Large intestine (tissue), 12 donors: ENCODE results near the gene SMIM23. TPM values are rescaled to one million over a fixed set of nuclear protein-coding genes. Genes with fewer than 3 reads are reported as not detected.

Experiments used
- DNase-seq, 2 donors: peaks; one replicate each; pipeline versions ENCODE4 v3.0.0 to v3.0.0-alpha.2; 2013
- H3K27ac ChIP-seq: one replicate; pipeline ENCODE4 v1.5.1; 2013; ENCODE audit warnings: low read length
- H3K27me3 ChIP-seq: 2 replicates; pipeline ENCODE4 v1.6.1; 2013; ENCODE audit warnings: low read length; ENCODE audit not compliant: control insufficient read depth, insufficient read depth
- H3K36me3 ChIP-seq: 2 replicates; pipeline ENCODE4 v1.6.1; 2013; ENCODE audit warnings: low read length; ENCODE audit not compliant: control insufficient read depth, insufficient read depth
- H3K4me1 ChIP-seq: one replicate; pipeline ENCODE4 v1.6.1; 2013; ENCODE audit warnings: low read length; ENCODE audit not compliant: control insufficient read depth, insufficient read depth
- H3K4me3 ChIP-seq: one replicate; pipeline ENCODE4 v1.5.1; 2013; ENCODE audit warnings: low read length
- H3K9me3 ChIP-seq: one replicate; pipeline ENCODE4 v1.6.1; 2013; ENCODE audit warnings: mild to moderate bottlenecking, low read depth, low read length, moderate library complexity; ENCODE audit not compliant: control insufficient read depth
- WGBS: methylation state at CpG from one replicate; pipeline ENCODE4 v1.1.5; 2013; ENCODE audit warnings: low lambda C conversion rate; ENCODE audit not compliant: insufficient coverage; 5-methylcytosine and 5-hydroxymethylcytosine counted together
- long read RNA-seq, 11 donors: transcript quantifications; one replicate each; lab custom pipeline, GENCODE V29; 2026
- polyA plus RNA-seq: library from polyadenylated mRNA; unstranded; fragments of 120-200 nt; gene quantifications from one replicate; pipeline ENCODE4 v1.2.1, GENCODE V29; 2013

SMIM23 gene
- not detected for polyA plus RNA-seq
- long read RNA-seq, donor 1 = 0 reads
- long read RNA-seq, donor 2 = 0 reads
- long read RNA-seq, donor 3 = 0 reads
- long read RNA-seq, donor 4 = 0 reads
- long read RNA-seq, donor 5 = 0 reads
- long read RNA-seq, donor 6 = 0 reads
- long read RNA-seq, donor 7 = 0 reads
- long read RNA-seq, donor 8 = 0 reads
- long read RNA-seq, donor 9 = 0 reads
- long read RNA-seq, donor 10 = 0 reads
- long read RNA-seq, donor 11 = 0 reads

DNA sequence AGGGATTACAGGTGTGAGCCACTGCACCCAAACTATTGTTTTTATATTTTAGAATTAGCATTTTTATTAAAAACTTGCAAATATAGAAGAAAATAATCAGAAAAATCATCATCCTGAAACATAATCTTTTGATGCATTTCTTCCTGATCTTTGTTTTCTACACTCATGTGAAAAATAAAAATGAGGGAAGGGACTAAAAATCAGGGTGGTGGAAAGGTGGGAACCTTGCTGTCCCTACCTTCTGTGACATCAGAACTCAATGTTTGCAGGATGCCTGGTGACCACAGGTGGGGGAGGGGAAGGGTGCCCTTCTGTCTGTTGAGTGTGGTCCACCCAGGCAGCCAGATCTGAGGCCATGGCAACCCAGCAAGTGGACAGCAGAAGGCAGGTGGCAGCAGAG lies at the start of gene SMIM23:
Gene SMIM23 (plus strand): TSS at position 301 of the 400 bp plus-strand sequence. CDS start 55 bp downstream, at position 356.
- Histone ChIP-seq H3K27me3 (peaks cover 2% of the 10 kb centered on the region), H3K4me1 (no peaks in the 10 kb centered on the region), H3K27ac (no peak within 1 kb of the TSS), H3K36me3 (no peaks in the 10 kb centered on the region), H3K9me3 (no peaks in the 10 kb centered on the region), H3K4me3 (no peak within 1 kb of the TSS)
- no peak for DNase-seq

DNA sequence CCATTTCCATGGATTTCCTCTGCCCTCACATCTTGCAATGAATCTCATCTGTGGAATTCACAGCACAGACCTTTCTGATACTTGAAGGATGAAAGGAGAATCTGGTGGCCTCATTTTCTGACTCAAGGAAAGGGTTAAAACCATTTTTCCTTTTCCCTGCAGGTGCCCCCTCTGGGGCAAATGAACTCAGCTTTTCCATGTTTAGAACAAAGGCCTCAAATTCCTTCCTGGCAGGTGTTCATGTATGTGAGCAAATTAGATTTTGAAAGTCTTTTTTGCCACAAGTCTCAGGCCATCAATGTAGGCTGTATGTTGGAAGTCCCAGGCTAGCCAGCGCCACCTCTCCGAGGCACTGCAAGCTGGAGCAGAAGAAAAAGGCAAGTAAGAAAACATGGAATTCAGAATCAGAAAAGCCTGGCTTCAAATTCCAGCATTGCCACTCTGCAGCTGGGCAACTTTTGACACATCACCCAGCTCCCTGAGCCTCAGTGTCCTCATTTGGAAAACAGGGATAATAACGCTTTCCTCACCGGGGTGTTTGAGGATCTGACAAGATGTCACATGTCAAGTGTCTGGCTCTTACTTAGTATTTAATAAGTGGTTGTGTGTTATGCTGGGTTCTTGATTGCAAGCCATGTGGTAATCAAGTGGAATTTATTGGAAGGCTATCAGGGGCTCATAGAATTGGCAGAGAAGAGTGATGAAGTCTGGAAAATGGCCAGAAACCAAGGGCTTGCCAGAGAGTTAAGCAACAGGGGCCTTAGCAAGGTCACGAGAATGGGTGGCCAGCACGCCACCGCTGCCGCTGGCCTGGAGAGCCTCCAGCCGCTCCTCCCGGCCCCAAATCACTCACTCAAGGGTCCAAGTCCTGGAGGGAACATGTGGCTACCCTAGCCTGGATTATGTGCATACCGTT lies 48.4 kb upstream of the SMIM23 start:
- no peaks in the 10 kb centered on the region for H3K9me3 ChIP-seq
- DNase-seq = no peak
- no CpG with 5 or more reads among the region's 11 CpGs for WGBS
- no peaks in the 10 kb centered on the region for H3K36me3 ChIP-seq
- no peaks in the 10 kb centered on the region for H3K4me1 ChIP-seq
- no peak overlapping the region for H3K4me3 ChIP-seq
- H3K27me3 ChIP-seq = peaks cover 4% of the 10 kb centered on the region
- no peak overlapping the region for H3K27ac ChIP-seq

DNA sequence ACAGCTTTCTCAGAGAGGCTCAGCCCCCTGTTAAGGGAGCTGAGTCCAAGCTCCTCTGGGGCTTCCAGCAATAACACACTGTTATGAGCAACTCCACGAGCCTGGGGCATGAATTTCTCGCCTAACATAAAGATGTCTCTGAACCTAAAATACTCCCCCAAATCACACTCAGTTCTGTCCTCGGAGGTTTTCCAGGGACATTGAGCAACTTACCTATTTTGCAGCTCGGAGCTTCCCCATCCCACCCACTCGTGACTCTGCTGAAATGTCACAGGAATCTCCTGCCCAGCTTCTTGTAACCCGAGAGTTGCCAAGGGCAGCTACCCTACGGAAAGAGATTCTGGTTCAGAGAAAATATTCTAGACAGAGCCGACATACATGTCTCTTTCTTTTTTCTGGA lies 47.1 kb upstream of the SMIM23 start:
- WGBS = no CpG with 5 or more reads among the region's 8 CpGs
- Histone ChIP-seq H3K4me3 (no peak overlapping the region), H3K4me1 (no peaks in the 10 kb centered on the region), H3K36me3 (no peaks in the 10 kb centered on the region), H3K9me3 (no peaks in the 10 kb centered on the region), H3K27me3 (peaks cover 6% of the 10 kb centered on the region), H3K27ac (no peak overlapping the region)
- DNase-seq = no peak

DNA sequence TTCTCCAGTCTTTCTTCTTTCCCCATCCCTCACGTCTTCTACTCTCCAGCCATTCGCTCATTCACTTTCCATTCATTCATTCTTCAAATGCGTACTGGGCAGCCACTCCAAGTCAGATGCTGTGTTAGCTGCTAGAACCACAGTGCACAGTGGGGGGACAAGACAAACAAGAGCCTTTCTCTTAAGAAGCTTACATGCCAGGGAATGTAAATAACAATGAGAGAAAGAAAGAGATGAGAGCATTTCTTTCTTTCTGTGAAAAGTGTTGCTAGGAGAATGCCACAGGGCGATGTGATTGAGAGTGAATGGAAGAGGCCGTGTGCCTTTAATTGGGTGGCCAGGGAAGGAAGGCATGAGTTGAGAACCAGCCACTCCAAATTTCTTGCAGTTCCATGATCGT lies 46.3 kb upstream of the SMIM23 start:
- no peaks in the 10 kb centered on the region for H3K36me3 ChIP-seq
- WGBS = no CpG with 5 or more reads among the region's 6 CpGs
- no peak overlapping the region for H3K4me3 ChIP-seq

DNA sequence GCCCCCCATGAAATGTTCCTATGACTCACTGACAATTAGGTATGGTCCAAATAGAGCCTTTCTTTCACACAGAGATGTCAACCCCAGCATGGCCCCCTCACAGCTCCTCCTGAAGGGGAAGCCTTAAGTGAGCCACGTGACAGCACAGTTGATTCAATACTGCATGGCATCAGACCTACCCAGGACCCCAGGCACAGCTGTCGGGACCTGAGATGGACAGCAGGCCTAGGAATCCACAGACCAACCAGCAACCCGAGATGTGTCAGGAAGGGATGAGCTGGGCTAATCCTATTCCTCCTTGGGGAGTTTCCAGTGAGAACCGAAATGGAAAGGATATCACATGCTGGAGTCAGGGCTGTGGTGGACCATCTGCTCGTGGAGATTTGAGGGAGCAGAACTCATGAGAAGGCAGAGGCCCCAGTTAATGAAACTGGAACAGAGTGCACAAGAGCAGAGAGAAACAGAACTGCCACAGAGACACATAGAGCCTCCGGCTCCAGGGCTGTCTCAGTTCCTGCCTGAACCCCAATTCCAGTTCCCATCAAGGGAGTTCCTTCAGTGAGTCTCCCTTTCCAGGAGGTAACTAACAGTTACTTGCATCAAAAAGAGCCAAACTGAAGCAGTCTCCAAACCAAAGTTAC lies 42.1 kb upstream of the SMIM23 start:
- Histone ChIP-seq H3K9me3 (no peaks in the 10 kb centered on the region), H3K27me3 (peaks cover 4% of the 10 kb centered on the region), H3K4me1 (no peaks in the 10 kb centered on the region), H3K4me3 (no peak overlapping the region), H3K27ac (no peak overlapping the region), H3K36me3 (no peaks in the 10 kb centered on the region)
- no CpG with 5 or more reads among the region's 6 CpGs for WGBS
- no peak for DNase-seq

More for the DNA sequence above, 46.3 kb upstream of the SMIM23 start:
- Histone ChIP-seq H3K4me1 (no peaks in the 10 kb centered on the region), H3K27ac (no peak overlapping the region), H3K27me3 (peaks cover 9% of the 10 kb centered on the region), H3K9me3 (no peaks in the 10 kb centered on the region)
- no peak for DNase-seq

DNA sequence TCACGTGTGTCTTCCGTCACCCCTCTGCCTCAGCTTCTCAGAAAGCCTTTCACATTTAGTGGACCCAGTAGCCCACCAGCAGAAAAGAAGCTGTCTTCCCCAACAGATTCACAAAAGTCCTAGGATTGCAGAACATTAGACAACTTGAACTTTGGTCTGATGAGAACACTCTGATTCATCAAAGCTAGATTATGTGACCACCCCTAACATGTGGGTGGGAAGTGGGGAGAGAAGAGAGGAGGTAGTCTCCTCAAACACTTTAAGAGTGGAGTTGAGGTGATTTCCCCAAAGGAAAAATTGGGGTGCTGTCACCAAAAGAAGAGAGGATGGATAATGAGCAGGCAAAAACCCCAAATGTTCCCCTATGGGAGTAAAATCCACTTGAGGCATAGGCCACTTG lies 41.4 kb upstream of the SMIM23 start:
- Histone ChIP-seq H3K36me3 (no peaks in the 10 kb centered on the region), H3K27ac (no peak overlapping the region), H3K4me1 (no peaks in the 10 kb centered on the region), H3K27me3 (peaks cover 4% of the 10 kb centered on the region), H3K9me3 (no peaks in the 10 kb centered on the region), H3K4me3 (no peak overlapping the region)
- no CpG with 5 or more reads among the region's 2 CpGs for WGBS
- DNase-seq = no peak

DNA sequence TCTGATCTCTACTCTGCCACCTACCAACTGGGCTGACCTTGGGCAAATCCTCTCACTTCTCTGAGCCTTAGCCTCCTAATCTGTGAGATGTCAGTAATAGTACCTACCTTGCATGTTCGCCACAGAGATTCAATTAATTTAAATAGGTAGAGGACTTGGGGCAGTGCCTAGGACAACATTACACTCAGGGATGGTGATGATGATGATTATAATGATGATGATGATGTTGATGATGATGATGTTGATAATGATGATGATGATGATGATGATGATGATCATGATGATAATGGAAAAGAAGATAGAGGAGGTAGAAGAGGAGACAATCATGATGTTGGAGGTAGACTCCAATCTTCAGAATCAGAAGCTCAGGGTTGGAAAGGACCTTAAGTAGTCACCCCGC lies 40.7 kb upstream of the SMIM23 start:
- Histone ChIP-seq H3K27me3 (peaks cover 4% of the 10 kb centered on the region), H3K9me3 (no peaks in the 10 kb centered on the region), H3K4me3 (no peak overlapping the region), H3K4me1 (no peaks in the 10 kb centered on the region), H3K27ac (no peak overlapping the region), H3K36me3 (no peaks in the 10 kb centered on the region)
- DNase-seq = no peak
- WGBS = 100% methylated on average over 1 of the region's 2 CpGs

DNA sequence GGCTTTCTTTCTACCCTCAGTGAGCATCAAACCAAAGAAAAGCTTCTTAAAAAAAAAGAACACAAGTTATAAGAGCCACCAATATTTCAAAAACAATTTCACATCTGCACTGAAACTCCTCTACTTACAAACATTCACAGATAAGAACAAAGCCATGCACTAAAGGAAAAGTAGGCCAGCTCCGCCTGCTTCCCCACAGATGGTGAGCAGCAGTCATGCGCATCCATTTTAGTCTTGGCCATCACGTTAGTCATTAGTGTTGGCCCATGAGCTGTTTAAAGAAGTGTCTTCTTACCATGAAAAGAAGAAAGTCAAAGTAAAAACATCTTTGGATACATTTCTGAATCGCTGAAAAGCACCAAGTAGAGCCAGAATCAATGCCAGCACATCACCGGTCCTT lies 40.0 kb upstream of the SMIM23 start:
- Histone ChIP-seq H3K36me3 (no peaks in the 10 kb centered on the region), H3K27me3 (peaks cover 4% of the 10 kb centered on the region), H3K4me1 (no peaks in the 10 kb centered on the region), H3K4me3 (no peak overlapping the region), H3K9me3 (no peaks in the 10 kb centered on the region), H3K27ac (no peak overlapping the region)
- no peak for DNase-seq
- 100% methylated on average over 2 of the region's 5 CpGs for WGBS

DNA sequence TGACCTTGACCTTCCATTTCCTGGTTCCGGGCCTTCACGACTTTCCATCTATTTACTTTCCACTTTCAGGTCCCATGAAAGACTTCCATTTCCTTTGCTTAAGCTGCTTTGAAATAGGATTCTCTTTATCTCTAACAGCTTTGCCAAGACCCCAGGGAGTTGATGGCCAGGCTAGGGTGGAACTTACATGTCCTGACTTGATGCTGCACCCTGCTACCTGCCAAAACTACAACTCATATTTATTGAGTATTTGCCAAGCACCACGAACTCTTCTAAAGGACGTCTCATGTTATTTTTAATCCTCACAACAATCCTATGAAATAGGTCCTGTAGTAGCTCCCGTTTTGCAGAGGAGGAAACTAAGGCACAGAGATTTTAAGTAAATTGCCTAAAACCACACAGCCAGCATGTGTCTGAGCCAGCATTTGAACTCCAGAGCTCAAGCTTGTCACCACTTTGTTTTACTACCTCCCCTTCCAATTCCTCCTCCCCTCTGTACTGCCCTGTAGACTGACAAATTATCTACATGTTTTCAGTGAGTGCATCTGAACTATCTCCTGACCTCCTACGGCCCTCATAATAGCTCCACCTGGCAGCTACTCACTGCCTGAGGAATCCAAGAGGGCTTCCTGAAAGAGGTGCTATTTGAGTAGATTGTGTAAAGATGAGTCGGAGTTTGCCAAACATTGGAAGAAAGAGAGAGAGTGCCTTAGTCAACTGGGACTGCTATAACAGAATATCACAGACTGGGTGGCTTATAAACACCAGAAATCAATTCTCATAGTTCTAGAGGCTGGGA lies 38.4 kb upstream of the SMIM23 start:
- Histone ChIP-seq H3K4me3 (no peak overlapping the region), H3K27ac (no peak overlapping the region), H3K36me3 (no peaks in the 10 kb centered on the region), H3K4me1 (no peaks in the 10 kb centered on the region), H3K9me3 (no peaks in the 10 kb centered on the region), H3K27me3 (peaks cover 4% of the 10 kb centered on the region)
- WGBS = 36% methylated on average over 2 of the region's 7 CpGs
- DNase-seq = no peak

DNA sequence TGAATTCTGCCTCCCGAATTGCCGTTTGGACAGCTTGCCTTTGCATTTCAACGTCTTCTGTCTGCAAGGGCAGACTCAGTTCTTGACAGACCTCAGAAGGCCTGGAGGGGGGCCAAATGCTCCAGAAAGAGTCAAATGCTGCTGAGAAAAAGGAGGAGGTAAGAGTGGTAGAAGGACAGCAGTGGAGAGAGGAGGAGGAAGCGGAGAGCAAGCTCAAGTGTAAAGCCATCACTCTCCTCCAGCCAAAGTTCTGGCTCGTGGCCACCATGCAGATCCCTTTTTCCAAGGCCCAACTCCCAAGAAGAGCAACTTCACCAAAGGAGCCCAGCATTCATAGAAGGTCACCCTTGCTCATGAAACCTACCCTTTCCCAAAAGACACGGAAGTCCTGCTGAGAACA lies 36.9 kb upstream of the SMIM23 start:
- WGBS = 73% methylated on average over 2 of the region's 6 CpGs

More for the DNA sequence above, 36.9 kb upstream of the SMIM23 start:
- Histone ChIP-seq H3K4me1 (no peaks in the 10 kb centered on the region), H3K4me3 (no peak overlapping the region), H3K9me3 (no peaks in the 10 kb centered on the region), H3K27me3 (peaks cover under 1% of the 10 kb centered on the region), H3K27ac (no peak overlapping the region), H3K36me3 (no peaks in the 10 kb centered on the region)
- DNase-seq = no peak
